GM12878 (cell line): ENCODE measurements around the gene GLI1. TPM values are rescaled to one million over a fixed set of nuclear protein-coding genes. Genes with fewer than 3 reads are reported as not detected.
"Not testable (repeated sequence)": the region's sequence is repeated elsewhere in the genome, so short reads cannot be mapped to it uniquely, and the experiment has no call there.

Experiments used
- ATAC-seq: fragments of 200-7000 bp; cut with Tn5 transposase; 3 replicates; pipeline ENCODE4 v1.9.1; 2020; ENCODE audit warnings: mild to moderate bottlenecking, moderate library complexity
- BruUV-seq: library from RNA; stranded (reverse); fragments of 400-500 nt; replicated peaks from 2 replicates; lab custom pipeline; 2021; lab: Mats Ljungman, UMichigan
- CTCF ChIA-PET: fragments of 300-600 bp; sonication (Branson Sonifier 250); formaldehyde crosslinking; extraction: SDS; loops from one replicate; lab custom pipeline; 2021; ENCODE audit warnings: inconsistent platforms; lab: Yijun Ruan, JAX
- POLR2A ChIA-PET: fragments of 350-600 bp; formaldehyde crosslinking; extraction: SDS; loops from one replicate; lab custom pipeline; 2021; ENCODE audit warnings: inconsistent platforms; lab: Charles Lee
- RAD21 ChIA-PET: fragments of 300-600 bp; sonication (Branson Sonifier 250); formaldehyde crosslinking; loops from one replicate; lab custom pipeline; 2023; ENCODE audit warnings: antibody characterized with exemption; ENCODE audit not compliant: unreplicated experiment; lab: Charles Lee
- SMC1A ChIA-PET: fragments of 300-600 bp; sonication (Branson Sonifier 250); formaldehyde crosslinking; loops from one replicate; lab custom pipeline; 2023; ENCODE audit not compliant: unreplicated experiment, uncharacterized antibody; lab: Charles Lee
- DNase-seq: peaks from one replicate; pipeline ENCODE4 v3.0.0-alpha.2; 2011; ENCODE audit warnings: low read depth, low spot score
- FAIRE-seq: peaks from 3 replicates; lab custom pipeline; 2011; peaks lifted over from hg19 to GRCh38; lab: Jason Lieb, UNC
- H2AFZ ChIP-seq: 2 replicates; pipeline ENCODE4 v1.6.0; 2011; ENCODE audit warnings: low read depth, low read length, control low read depth; ENCODE audit not compliant: control insufficient read depth
- H3K27ac ChIP-seq: 2 replicates; pipeline ENCODE4 v1.5.1; 2011; ENCODE audit warnings: control low read depth; ENCODE audit not compliant: control insufficient read depth, insufficient read depth
- H3K27me3 ChIP-seq, 2 experiments: replicated peaks in 1 of 2; 2 replicates each; pipeline versions ENCODE4 v1.6.0 to v1.6.1; 2011; ENCODE audit warnings: low read length in 1 of 2; ENCODE audit not compliant: control insufficient read depth in 2 of 2, insufficient read depth in 2 of 2
- H3K36me3 ChIP-seq, 2 experiments: 2 replicates each; pipeline ENCODE4 v1.5.1; 2011; ENCODE audit warnings: low read length in 1 of 2; ENCODE audit not compliant: control insufficient read depth in 2 of 2, insufficient read depth in 2 of 2
- H3K4me1 ChIP-seq: 2 replicates; pipeline ENCODE4 v1.6.1; 2011; ENCODE audit warnings: mild to moderate bottlenecking, low read length, moderate library complexity, mixed read lengths; ENCODE audit not compliant: control insufficient read depth, insufficient read depth
- H3K4me2 ChIP-seq: 2 replicates; pipeline ENCODE4 v1.6.0; 2011; ENCODE audit warnings: control low read depth; ENCODE audit not compliant: control insufficient read depth, insufficient read depth
- H3K4me3 ChIP-seq: fragments of 200-600 bp; sonication (generic); 2 replicates; pipeline ENCODE4 v1.5.1; 2016
- H3K79me2 ChIP-seq: 2 replicates; pipeline ENCODE4 v1.6.0; 2011; ENCODE audit warnings: low read length; ENCODE audit not compliant: control insufficient read depth, insufficient read depth
- H3K9ac ChIP-seq: 2 replicates; pipeline ENCODE4 v1.8.0; 2011; ENCODE audit warnings: low read length, control low read depth, mixed read lengths; ENCODE audit not compliant: control insufficient read depth, insufficient read depth
- H3K9me3 ChIP-seq: replicated peaks from 3 replicates; pipeline ENCODE4 v1.5.1; 2011; ENCODE audit warnings: mild to moderate bottlenecking, low read length; ENCODE audit not compliant: control insufficient read depth, insufficient read depth
- H4K20me1 ChIP-seq: 2 replicates; pipeline ENCODE4 v1.6.0; 2011; ENCODE audit not compliant: control insufficient read depth, insufficient read depth
- FOS ChIP-seq: IDR thresholded peaks from 3 replicates; pipeline ENCODE4 v1.6.1; 2011; ENCODE audit warnings: borderline replicate concordance; ENCODE audit not compliant: insufficient read length; ENCODE audit errors: extremely low read depth
- POLR2A ChIP-seq: IDR thresholded peaks from 2 replicates; pipeline ENCODE4 v1.6.1; 2011; ENCODE audit warnings: low read depth, mild to moderate bottlenecking, low read length
- POLR2AphosphoS5 ChIP-seq: IDR thresholded peaks from 2 replicates; pipeline ENCODE4 v1.6.1; 2011; ENCODE audit warnings: mild to moderate bottlenecking, low read length, inconsistent platforms
- RUNX3 ChIP-seq: IDR thresholded peaks from 2 replicates; pipeline ENCODE4 v1.6.1; 2012; ENCODE audit warnings: low read length, inconsistent platforms
- STAT1 ChIP-seq: fragments of 450-650 bp; conservative IDR thresholded peaks from 2 replicates; pipeline ENCODE4 v1.6.1; 2014; ENCODE audit warnings: antibody characterized with exemption, mild to moderate bottlenecking
- WGBS: methylation state at CpG from one replicate; pipeline ENCODE4 v1.1.6; 2016; ENCODE audit warnings: low lambda C conversion rate; ENCODE audit not compliant: insufficient replicate concordance, insufficient coverage; ENCODE audit errors: missing lambda C conversion rate; 5-methylcytosine and 5-hydroxymethylcytosine counted together
- in situ Hi-C: fragments of 300-500 bp; cut with MboI; formaldehyde crosslinking; loops from 9 replicates; pipeline ENCODE4 v1.14.3; 2018; ENCODE audit warnings: mixed read lengths
- intact Hi-C: fragments of 100-400 bp; cut with micrococcal nuclease; formaldehyde crosslinking; loops from one replicate; pipeline ENCODE4 v1.14.2; 2022; ENCODE audit not compliant: unreplicated experiment
- polyA plus RNA-seq, 11 experiments: library from polyadenylated mRNA; depleted of rRNA in 4 of 11; unstranded in 6 of 11; stranded (reverse) in 5 of 11; fragments of >200 nt; fragmentation: Nextera tagmentation in 4 of 11; fragmentation: Illumina TruSeq in 1 of 11; extraction: Ambion mirVana in 4 of 11; extraction: Trizol in 1 of 11; gene quantifications; 1 replicate in 1 of 11; 2 replicates in 10 of 11; pipeline versions ENCODE4 v1.2.1 to v1.2.3, GENCODE V29; 2011 to 2016; ENCODE audit warnings: inconsistent platforms in 2 of 11, missing spikeins in 2 of 11, low read depth in 1 of 11
- total RNA-seq, 4 experiments: library from RNA; depleted of rRNA in 3 of 4; stranded (reverse); fragments of >200 nt in 3 of 4; fragmentation: Illumina TruSeq in 1 of 4; extraction: Trizol in 1 of 4; gene quantifications; 2 replicates each; pipeline versions ENCODE4 v1.2.1 to v1.2.3, GENCODE V29; 2013 to 2021

GLI1 gene
- total and polyA plus RNA-seq, 10 of the 15 experiments (the other 5 are each of a cell fraction or from before 2014, with no cell fraction given): 0.27 to 1.2 (median 0.49) TPM

GRCh38 chr12:57512665-57513064 lies 53.1 kb downstream of the GLI1 start (continued):
- no peak for TF ChIP-seq FOS

GRCh38 chr12:57513266-57513665 lies 53.7 kb downstream of the GLI1 start:
- H3K9ac ChIP-seq: no peak overlapping the region
- no peak for DNase-seq
- H3K4me2 ChIP-seq: no peak overlapping the region
- intact Hi-C loops (no loop called here), in situ Hi-C loops (no loop called here)
- H3K27ac ChIP-seq: no peak overlapping the region
- no TSS peak for BruUV-seq
- H3K4me1 ChIP-seq: no peaks in the 10 kb centered on the region; the same call in 1 of the 2 replicates
- SMC1A ChIA-PET: no interaction called here
- RAD21 ChIA-PET: no interaction called here
- POLR2A ChIA-PET: interaction anchor here (0.6 to 0.7 kb wide), 2 partner anchors 42 to 1175 kb away, joined by 3 read pairs; no protein-coding TSS in a partner anchor
- no peak overlapping the region for H2AFZ ChIP-seq
- WGBS: 98% methylated on average over 5 of the region's 5 CpGs
- TF ChIP-seq RUNX3 (no peak), STAT1 (no peak), POLR2A (no peak), POLR2AphosphoS5 (0 out of 2 replicates have a peak, but pooled peaks have one; percentile 26)
- peaks cover 6% of the 10 kb centered on the region for H3K79me2 ChIP-seq
- H4K20me1 ChIP-seq: peaks cover 4% of the 10 kb centered on the region; the same call in 1 of the 2 replicates
- H3K9me3 ChIP-seq: no peaks in the 10 kb centered on the region
- H3K36me3 ChIP-seq: peaks cover 35 to 49% of the 10 kb centered on the region in 2 experiments
- H3K4me3 ChIP-seq: no peak overlapping the region
- FAIRE-seq: no peak
- CTCF ChIA-PET: interaction anchor here (1.3 kb wide), 1 partner anchor 36 kb away, joined by 3 read pairs; no protein-coding TSS in a partner anchor
- no peaks in the 10 kb centered on the region for H3K27me3 ChIP-seq
- no peak for ATAC-seq

GRCh38 chr12:57513677-57514076 lies 54.1 kb downstream of the GLI1 start:
- SMC1A ChIA-PET, H4K20me1 ChIP-seq, ATAC-seq, RAD21 ChIA-PET, H3K4me3 ChIP-seq, H3K9ac ChIP-seq, H3K4me1 ChIP-seq, BruUV-seq, H2AFZ ChIP-seq, DNase-seq, H3K27me3 ChIP-seq, intact Hi-C loops, FAIRE-seq, H3K4me2 ChIP-seq, H3K27ac ChIP-seq, H3K9me3 ChIP-seq, in situ Hi-C loops: not testable (repeated sequence)
- ChIA-PET CTCF (interaction anchor here (1.3 kb wide), 1 partner anchor 36 kb away, joined by 3 read pairs; no protein-coding TSS in a partner anchor), POLR2A (interaction anchor here (0.6 to 0.7 kb wide), 2 partner anchors 43 to 1176 kb away, joined by 3 read pairs; no protein-coding TSS in a partner anchor)
- peaks cover 35 to 49% of the 10 kb centered on the region in 2 experiments for H3K36me3 ChIP-seq
- H3K79me2 ChIP-seq: peaks cover 10% of the 10 kb centered on the region
- WGBS: 95% methylated on average over 6 of the region's 6 CpGs

- 97% methylated on average over 9 of the region's 9 CpGs for WGBS
- POLR2A ChIA-PET: interaction anchor here (0.7 kb wide), 1 partner anchor 1176 kb away, joined by 3 read pairs; no protein-coding TSS in a partner anchor
- RAD21 ChIA-PET, BruUV-seq, in situ Hi-C loops, DNase-seq, H3K4me3 ChIP-seq, H3K9ac ChIP-seq, H3K9me3 ChIP-seq, H2AFZ ChIP-seq, ATAC-seq, H3K27me3 ChIP-seq, intact Hi-C loops, FAIRE-seq, H3K4me2 ChIP-seq, H3K27ac ChIP-seq, H4K20me1 ChIP-seq, H3K4me1 ChIP-seq: not testable (repeated sequence)
- CTCF ChIA-PET: interaction anchor here (1.3 kb wide), 1 partner anchor 37 kb away, joined by 3 read pairs; no protein-coding TSS in a partner anchor
- Histone ChIP-seq H3K36me3 (peaks cover 35 to 49% of the 10 kb centered on the region in 2 experiments), H3K79me2 (peaks cover 16% of the 10 kb centered on the region)
- SMC1A ChIA-PET: interaction anchor here (2.2 kb wide), 1 partner anchor 17 kb away, joined by 6 read pairs; no protein-coding TSS in a partner anchor
Measured at GRCh38 chr12:57514246-57514645, 54.7 kb downstream of the GLI1 start.
